Spleen (tissue), 13 donors: Measurements from ENCODE around the gene KRTAP3-1. TPM values are rescaled to one million over a fixed set of nuclear protein-coding genes. Genes with fewer than 3 reads are reported as not detected.
"Not testable (repeated sequence)": the region's sequence is repeated elsewhere in the genome, so short reads cannot be mapped to it uniquely, and the experiment has no call there.

Experiments
- DNase-seq: peaks from one replicate; pipeline ENCODE4 v3.0.0-alpha.2; 2020
- H3K27ac ChIP-seq, 8 donors: fragments of 200-600 bp; sonication (generic) in 7 of 8; 1 replicate in 4 of 8; 2 replicates in 4 of 8; pipeline versions ENCODE4 v1.5.0 to v1.8.0; 2016 to 2021; ENCODE audit warnings: inconsistent platforms in 4 of 8, mild to moderate bottlenecking in 4 of 8, moderate library complexity in 1 of 8
- H3K27me3 ChIP-seq, 7 donors: fragments of 200-600 bp; sonication (generic) in 6 of 7; replicated peaks in 1 of 7; 1 replicate in 4 of 7; 2 replicates in 3 of 7; pipeline versions ENCODE4 v1.5.0 to v1.8.0; 2016 to 2021; ENCODE audit warnings: inconsistent platforms in 3 of 7, mild to moderate bottlenecking in 1 of 7
- H3K36me3 ChIP-seq, 6 donors: fragments of 200-600 bp; sonication (generic) in 5 of 6; 1 replicate in 4 of 6; 2 replicates in 2 of 6; pipeline versions ENCODE4 v1.5.0 to v1.8.0; 2016 to 2021; ENCODE audit warnings: inconsistent platforms in 2 of 6
- H3K4me1 ChIP-seq, 6 donors: fragments of 200-600 bp; sonication (generic) in 5 of 6; 1 replicate in 3 of 6; 2 replicates in 3 of 6; pipeline versions ENCODE4 v1.5.0 to v1.8.0; 2016 to 2021; ENCODE audit warnings: inconsistent platforms in 3 of 6
- H3K4me3 ChIP-seq, 8 donors: fragments of 200-600 bp; sonication (generic) in 7 of 8; 1 replicate in 4 of 8; 2 replicates in 4 of 8; pipeline versions ENCODE4 v1.5.0 to v1.8.0; 2016 to 2021; ENCODE audit warnings: inconsistent platforms in 4 of 8, mild to moderate bottlenecking in 4 of 8, moderate library complexity in 2 of 8
- H3K9me3 ChIP-seq, 8 donors: fragments of 200-600 bp; sonication (generic) in 7 of 8; 1 replicate in 4 of 8; 2 replicates in 4 of 8; pipeline versions ENCODE4 v1.5.0 to v1.8.0; 2016 to 2021; ENCODE audit warnings: inconsistent platforms in 4 of 8
- CTCF ChIP-seq, 11 experiments: fragments of 200-600 bp in 7 of 11; fragments of 450-650 bp in 4 of 11; sonication (generic) in 4 of 11; IDR thresholded peaks in 8 of 11; conservative IDR thresholded peaks in 3 of 11; 1 replicate in 7 of 11; 2 replicates in 4 of 11; pipeline versions ENCODE4 v1.4.0 to v1.8.0; 2016 to 2021; ENCODE audit warnings: antibody characterized with exemption in 11 of 11, inconsistent platforms in 4 of 11, mild to moderate bottlenecking in 1 of 11
- POLR2A ChIP-seq, 3 donors: fragments of 450-650 bp; IDR thresholded peaks; one replicate each; pipeline ENCODE4 v1.5.1; 2017; ENCODE audit warnings: antibody characterized with exemption in 3 of 3, mild to moderate bottlenecking in 1 of 3
- POLR2AphosphoS5 ChIP-seq, 3 donors: sonication (generic); formaldehyde crosslinking; IDR thresholded peaks; one replicate each; pipeline ENCODE4 v1.5.1; 2017; ENCODE audit warnings: antibody characterized with exemption in 3 of 3
- WGBS, 5 donors: extraction: QIAGEN DNeasy Blood & Tissue Kit in 3 of 5; methylation state at CpG; one replicate each; pipeline versions ENCODE4 v1.1.5 to v1.1.7; 2013 to 2018; 5-methylcytosine and 5-hydroxymethylcytosine counted together
- intact Hi-C: fragments of 100-400 bp; cut with DNase I; formaldehyde crosslinking; loops from one replicate; pipeline ENCODE4 v1.15.0; 2023; ENCODE audit warnings: low total_unique reads
- long read RNA-seq, 2 donors: transcript quantifications; one replicate each; lab custom pipeline, GENCODE V29; 2026
- polyA plus RNA-seq, 3 donors: library from polyadenylated mRNA; stranded (reverse); fragments of 200-250 nt; gene quantifications; one replicate each; pipeline ENCODE4 v1.2.1, GENCODE V29; 2013
- total RNA-seq, 7 donors: library from RNA; depleted of rRNA in 3 of 7; stranded (reverse); fragments of >200 nt in 3 of 7; fragmentation: NEBNext Ultra II Directional in 4 of 7; extraction: Animal tissue kit (Norgen Biotek cat#: 25700) in 4 of 7; gene quantifications; one replicate each; pipeline versions ENCODE4 v1.1.0 to v1.2.1, GENCODE V29; 2016 to 2021
- donor health status: healthy with polysubstance abuse.
- donor health status: DM: no; HTN: no; CAD: no; lungs with moderate emphysema.
- donor health status: DM: no; HTN: no; CAD: no.
- donor health status: Bipolar disorder and iron deficiency.
- donor health status: healthy.
- donor health status: DM: no; HTN: no; CAD: no.
- donor health status: DM: yes; HTN: yes; CAD: no.

KRTAP3-1 gene
- total RNA-seq (not detected), polyA plus RNA-seq (not detected)
- long read RNA-seq, donor 1 = 0 reads
- long read RNA-seq, donor 2 = 0 reads

- H3K27me3 ChIP-seq = peaks cover 0 to 3% (median 0%) of the 10 kb centered on the region in 7 donors
- intact Hi-C loops = no loop called here
- no peak for DNase-seq
- H3K9me3 ChIP-seq = no peaks in the 10 kb centered on the region
- no peak within 1 kb of the TSS for H3K27ac ChIP-seq
- TF ChIP-seq POLR2AphosphoS5 (IDR thresholded peaks at IDR 0.05) = no peak
- no peak for TF ChIP-seq POLR2A (IDR thresholded peaks at IDR 0.05)
- TF ChIP-seq CTCF (IDR thresholded peaks at IDR 0.05 in 8 of 11, conservative IDR thresholded peaks at IDR 0.05 in 3 of 11) = no peak
- 86 to 95% (median 94%) methylated on average over 8 of the region's 8 CpGs for WGBS, 5 donors
- H3K4me3 ChIP-seq = no peak within 1 kb of the TSS
- H3K36me3 ChIP-seq = no peaks in the 10 kb centered on the region
- no peaks in the 10 kb centered on the region for H3K4me1 ChIP-seq
Observed at GRCh38 chr17:41008811-41009210, at the start of gene KRTAP3-1. KRTAP3-1 (minus strand) TSS chr17:41009128; CDS start chr17:41009074, 54 bp downstream.

- Histone ChIP-seq H3K9me3 (peaks cover 0 to 10% (median 3%) of the 10 kb centered on the region in 8 donors), H3K36me3 (no peaks in the 10 kb centered on the region), H3K27me3 (peaks cover 0 to 56% (median 7%) of the 10 kb centered on the region in 7 donors), H3K4me1 (no peaks in the 10 kb centered on the region), H3K4me3 (no peak overlapping the region), H3K27ac (no peak overlapping the region)
- WGBS, 5 donors = 90 to 100% (median 95%) methylated on average over 1 of the region's 1 CpG
- TF ChIP-seq POLR2AphosphoS5 (IDR thresholded peaks at IDR 0.05) (no peak), CTCF (IDR thresholded peaks at IDR 0.05 in 8 of 11, conservative IDR thresholded peaks at IDR 0.05 in 3 of 11) (no peak), POLR2A (IDR thresholded peaks at IDR 0.05) (no peak)
- DNase-seq = no peak
- intact Hi-C loops = no loop called here
Observed at GRCh38 chr17:41057547-41057946, 48.6 kb upstream of the KRTAP3-1 start.

GRCh38 chr17:41055130-41055529 is 46.2 kb upstream of the KRTAP3-1 start, which contains the start of gene KRTAP2-2:
KRTAP2-2 (minus strand) TSS chr17:41055230; CDS start chr17:41055211, 19 bp downstream.
- H3K36me3 ChIP-seq, DNase-seq, H3K9me3 ChIP-seq, H3K4me1 ChIP-seq, intact Hi-C loops, H3K27ac ChIP-seq, H3K4me3 ChIP-seq: not testable (repeated sequence)
- 27 to 75% (median 54%) methylated on average over 1 of the region's 6 CpGs for WGBS, 5 donors
- H3K27me3 ChIP-seq = peaks cover 0 to 45% (median 4%) of the 10 kb centered on the region in 7 donors

GRCh38 chr17:41054556-41054955 is 45.6 kb upstream of the KRTAP3-1 start:
- H3K36me3 ChIP-seq, H3K4me3 ChIP-seq, intact Hi-C loops, H3K27ac ChIP-seq, H3K9me3 ChIP-seq, H3K4me1 ChIP-seq, DNase-seq: not testable (repeated sequence)
- H3K27me3 ChIP-seq = peaks cover 0 to 46% (median 0%) of the 10 kb centered on the region in 7 donors
- 74 to 82% (median 79%) methylated on average over 7 to 9 of the region's 9 CpGs for WGBS, 5 donors

- no peak for TF ChIP-seq CTCF (IDR thresholded peaks at IDR 0.05 in 8 of 11, conservative IDR thresholded peaks at IDR 0.05 in 3 of 11)
- TF ChIP-seq POLR2A (IDR thresholded peaks at IDR 0.05) = no peak
- TF ChIP-seq POLR2AphosphoS5 (IDR thresholded peaks at IDR 0.05) = no peak
- Histone ChIP-seq H3K27me3 (peaks cover 0 to 41% (median 2%) of the 10 kb centered on the region in 7 donors), H3K36me3 (no peaks in the 10 kb centered on the region), H3K27ac (no peak overlapping the region), H3K4me1 (no peaks in the 10 kb centered on the region), H3K4me3 (no peak overlapping the region), H3K9me3 (peaks cover 0 to 10% (median 3%) of the 10 kb centered on the region in 8 donors)
- intact Hi-C loops = no loop called here
- 89 to 93% (median 91%) methylated on average over 4 of the region's 4 CpGs for WGBS, 5 donors
- no peak for DNase-seq
Observed at GRCh38 chr17:41054025-41054424, 45.1 kb upstream of the KRTAP3-1 start.
